Left ventricle myocardium inferior (tissue), 1 donor: Measurements from ENCODE around the gene TMEM175. TPM values are rescaled to one million over a fixed set of nuclear protein-coding genes. Genes with fewer than 3 reads are reported as not detected.

Experiments used
- DNase-seq: peaks from one replicate; pipeline ENCODE4 v3.0.0-alpha.2; 2020
- H3K27ac ChIP-seq: fragments of 200-600 bp; replicated peaks from 2 replicates; pipeline ENCODE4 v1.8.0; 2021
- H3K27me3 ChIP-seq: fragments of 200-600 bp; 2 replicates; pipeline ENCODE4 v1.8.0; 2021; ENCODE audit warnings: low read depth
- H3K36me3 ChIP-seq: fragments of 200-600 bp; 2 replicates; pipeline ENCODE4 v1.8.0; 2021
- H3K4me1 ChIP-seq: fragments of 200-600 bp; 2 replicates; pipeline ENCODE4 v1.8.0; 2021
- H3K4me3 ChIP-seq: fragments of 200-600 bp; 2 replicates; pipeline ENCODE4 v1.8.0; 2021; ENCODE audit warnings: mild to moderate bottlenecking, moderate library complexity
- H3K9me3 ChIP-seq: fragments of 200-600 bp; replicated peaks from 2 replicates; pipeline ENCODE4 v1.8.0; 2021
- intact Hi-C: fragments of 100-400 bp; cut with micrococcal nuclease; formaldehyde crosslinking; loops from one replicate; pipeline ENCODE4 v1.11.0; 2022
- total RNA-seq: library from RNA; stranded (reverse); fragmentation: NEBNext Ultra II Directional; extraction: Animal tissue kit (Norgen Biotek cat#: 25700); gene quantifications from one replicate; pipeline ENCODE4 v1.2.1, GENCODE V29; 2021
- TF ChIP-seq, protein P1 (sequence below): fragments of 200-600 bp; IDR thresholded peaks from 2 replicates; pipeline ENCODE4 v1.8.0; 2021; ENCODE audit warnings: antibody characterized with exemption, mild to moderate bottlenecking, borderline replicate concordance
- donor health status: DM: no; HTN: yes; CAD: no; lungs with severe emphysema.

Gene TMEM175
- total RNA-seq, 1 donor from 2014 or later, result 20.3 TPM

- intact Hi-C loops, result no loop called here
- Histone ChIP-seq H3K4me3 (no peak overlapping the region), H3K9me3 (no peaks in the 10 kb centered on the region), H3K27me3 (no peaks in the 10 kb centered on the region), H3K27ac (no peak overlapping the region), H3K36me3 (peaks cover 9% of the 10 kb centered on the region), H3K4me1 (peaks cover 36% of the 10 kb centered on the region)
- TF ChIP-seq, protein P1, sequence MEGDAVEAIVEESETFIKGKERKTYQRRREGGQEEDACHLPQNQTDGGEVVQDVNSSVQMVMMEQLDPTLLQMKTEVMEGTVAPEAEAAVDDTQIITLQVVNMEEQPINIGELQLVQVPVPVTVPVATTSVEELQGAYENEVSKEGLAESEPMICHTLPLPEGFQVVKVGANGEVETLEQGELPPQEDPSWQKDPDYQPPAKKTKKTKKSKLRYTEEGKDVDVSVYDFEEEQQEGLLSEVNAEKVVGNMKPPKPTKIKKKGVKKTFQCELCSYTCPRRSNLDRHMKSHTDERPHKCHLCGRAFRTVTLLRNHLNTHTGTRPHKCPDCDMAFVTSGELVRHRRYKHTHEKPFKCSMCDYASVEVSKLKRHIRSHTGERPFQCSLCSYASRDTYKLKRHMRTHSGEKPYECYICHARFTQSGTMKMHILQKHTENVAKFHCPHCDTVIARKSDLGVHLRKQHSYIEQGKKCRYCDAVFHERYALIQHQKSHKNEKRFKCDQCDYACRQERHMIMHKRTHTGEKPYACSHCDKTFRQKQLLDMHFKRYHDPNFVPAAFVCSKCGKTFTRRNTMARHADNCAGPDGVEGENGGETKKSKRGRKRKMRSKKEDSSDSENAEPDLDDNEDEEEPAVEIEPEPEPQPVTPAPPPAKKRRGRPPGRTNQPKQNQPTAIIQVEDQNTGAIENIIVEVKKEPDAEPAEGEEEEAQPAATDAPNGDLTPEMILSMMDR, result no peak
- DNase-seq, result no peak
Measured at GRCh38 chr4:988726-989721, 56.8 kb downstream of the TMEM175 start.

GRCh38 chr4:989722-990471, 57.6 kb downstream of the TMEM175 start:
- H3K4me3 ChIP-seq, result no peak overlapping the region
- H3K36me3 ChIP-seq, result peaks cover 9% of the 10 kb centered on the region
- DNase-seq, result no peak
- no peaks in the 10 kb centered on the region for H3K9me3 ChIP-seq
- peaks cover 34% of the 10 kb centered on the region for H3K4me1 ChIP-seq
- intact Hi-C loops, result no loop called here
- TF ChIP-seq, protein P1, result no peak
- H3K27me3 ChIP-seq, result no peaks in the 10 kb centered on the region
- H3K27ac ChIP-seq, result no peak overlapping the region

GRCh38 chr4:990746-991367, 58.6 kb downstream of the TMEM175 start:
- Histone ChIP-seq H3K27me3 (peaks cover under 1% of the 10 kb centered on the region), H3K36me3 (peaks cover 9% of the 10 kb centered on the region), H3K4me1 (peaks cover 25% of the 10 kb centered on the region), H3K9me3 (no peaks in the 10 kb centered on the region), H3K4me3 (no peak overlapping the region), H3K27ac (no peak overlapping the region)
- no peak for DNase-seq
- intact Hi-C loops, result no loop called here
- TF ChIP-seq, protein P1, result no peak

DNA sequence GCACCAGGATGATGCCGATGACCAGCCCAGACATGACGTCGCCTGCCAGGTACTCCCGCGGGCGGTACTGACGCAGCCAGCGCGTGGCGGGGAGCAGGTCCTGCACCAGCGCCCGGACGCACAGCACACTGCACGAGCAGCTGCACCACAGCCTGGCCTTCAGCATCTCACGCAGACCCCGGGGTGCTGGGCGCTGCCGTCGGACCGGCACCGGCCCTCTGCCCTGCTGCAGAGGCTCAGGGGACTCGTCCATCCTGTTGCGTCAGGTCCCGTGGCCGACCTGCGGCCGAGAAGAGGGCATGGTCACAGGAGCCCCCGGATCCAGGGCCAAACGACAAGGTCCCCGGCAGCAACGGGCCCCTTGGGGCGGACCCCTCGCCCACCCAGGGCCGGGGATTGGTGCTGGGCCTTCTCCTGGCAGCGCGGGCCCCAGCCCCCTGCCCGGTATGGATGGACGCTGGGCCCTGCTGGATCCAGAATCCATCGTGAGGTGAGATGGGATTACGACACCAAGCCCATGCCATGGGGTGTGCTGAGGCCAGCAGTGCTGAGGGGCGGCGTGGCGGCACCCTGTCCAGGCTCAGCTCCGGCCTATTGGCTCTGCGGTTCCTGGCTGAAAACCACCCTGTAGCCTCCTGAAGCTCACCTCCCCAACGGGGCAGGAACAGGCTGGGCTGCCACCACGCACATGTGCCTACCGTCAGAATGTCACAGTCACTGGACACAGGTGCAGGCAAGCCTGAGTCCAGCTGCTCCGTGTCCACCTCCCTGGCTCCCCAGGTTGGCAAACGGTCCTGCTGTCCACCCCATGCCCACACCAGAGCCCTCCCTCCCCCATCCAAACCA, 59.4 kb downstream of the TMEM175 start:
- no peak for DNase-seq
- H3K27me3 ChIP-seq, result peaks cover 9% of the 10 kb centered on the region
- H3K9me3 ChIP-seq, result no peaks in the 10 kb centered on the region
- peaks cover 16% of the 10 kb centered on the region for H3K4me1 ChIP-seq
- no peak overlapping the region for H3K4me3 ChIP-seq
- intact Hi-C loops, result no loop called here
- TF ChIP-seq, protein P1, result no peak
- peaks cover 9% of the 10 kb centered on the region for H3K36me3 ChIP-seq
- H3K27ac ChIP-seq, result no peak overlapping the region
